MM.1S (cell line): Measurements from ENCODE around the gene LCTL.

ENCODE experiments used
- DNase-seq: peaks from one replicate; pipeline ENCODE4 v3.0.0-alpha.2; 2015
- H2AFZ ChIP-seq: fragments of 300-600 bp; sonication (generic); 2 replicates; pipeline ENCODE4 v1.6.0; 2016; ENCODE audit warnings: antibody characterized with exemption, low read length
- H3F3A ChIP-seq: fragments of 300-600 bp; sonication (generic); 2 replicates; pipeline ENCODE4 v1.6.1; 2016; ENCODE audit warnings: mild to moderate bottlenecking, antibody characterized with exemption, low read length, moderate library complexity, mixed read lengths; ENCODE audit not compliant: insufficient read depth
- H3K27ac ChIP-seq: fragments of 300-600 bp; sonication (generic); 2 replicates; pipeline ENCODE4 v1.5.1; 2016; ENCODE audit warnings: mild to moderate bottlenecking, low read length
- H3K27me3 ChIP-seq: fragments of 300-600 bp; sonication (generic); replicated peaks from 2 replicates; pipeline ENCODE4 v1.6.0; 2016; ENCODE audit warnings: low read length; ENCODE audit not compliant: insufficient read depth
- H3K36me3 ChIP-seq: fragments of 300-600 bp; sonication (generic); replicated peaks from 2 replicates; pipeline ENCODE4 v1.6.1; 2016; ENCODE audit warnings: mild to moderate bottlenecking, low read length, mixed read lengths; ENCODE audit not compliant: insufficient read depth
- H3K4me1 ChIP-seq: fragments of 300-600 bp; sonication (generic); 2 replicates; pipeline ENCODE4 v1.6.1; 2016; ENCODE audit warnings: low read length, mixed read lengths
- H3K4me2 ChIP-seq: fragments of 300-600 bp; sonication (generic); 2 replicates; pipeline ENCODE4 v1.6.0; 2016; ENCODE audit warnings: low read depth, low read length
- H3K4me3 ChIP-seq: fragments of 300-600 bp; sonication (generic); 2 replicates; pipeline ENCODE4 v1.5.1; 2016; ENCODE audit warnings: low read length, mixed read lengths
- H3K79me2 ChIP-seq: fragments of 300-600 bp; sonication (generic); 2 replicates; pipeline ENCODE4 v1.6.1; 2016; ENCODE audit warnings: mixed run types, low read length, mixed read lengths
- H3K9ac ChIP-seq: fragments of 300-600 bp; sonication (generic); 2 replicates; pipeline ENCODE4 v1.6.1; 2016; ENCODE audit warnings: low read length, mixed read lengths
- H3K9me2 ChIP-seq: fragments of 300-600 bp; sonication (generic); replicated peaks from 2 replicates; pipeline ENCODE4 v1.6.1; 2016; ENCODE audit warnings: mild to moderate bottlenecking, low read length, mixed read lengths; ENCODE audit not compliant: insufficient read depth
- H3K9me3 ChIP-seq: fragments of 300-600 bp; sonication (generic); replicated peaks from 2 replicates; pipeline ENCODE4 v1.6.1; 2016; ENCODE audit warnings: mild to moderate bottlenecking, low read length, mixed read lengths; ENCODE audit not compliant: insufficient read depth
- H4K20me1 ChIP-seq: fragments of 300-600 bp; sonication (generic); 2 replicates; pipeline ENCODE4 v1.6.1; 2016; ENCODE audit warnings: mild to moderate bottlenecking, low read length, moderate library complexity, mixed read lengths; ENCODE audit not compliant: insufficient read depth
- CTCF ChIP-seq: fragments of 300-600 bp; sonication (generic); IDR thresholded peaks from 2 replicates; pipeline ENCODE4 v1.5.1; 2016; ENCODE audit warnings: antibody characterized with exemption, low read length, mixed read lengths
- EZH2 ChIP-seq: fragments of 300-600 bp; sonication (generic); optimal IDR thresholded peaks from 2 replicates; pipeline ENCODE3; 2017; ENCODE audit warnings: low read depth, mild to moderate bottlenecking, antibody characterized with exemption, low read length, mixed read lengths
- EZH2phosphoT487 ChIP-seq: fragments of 300-600 bp; sonication (generic); IDR thresholded peaks from 2 replicates; pipeline ENCODE4 v1.6.1; 2018; ENCODE audit warnings: antibody characterized with exemption, low read length

The LCTL gene

GRCh38 chr15:66535056-66535455 is 30.7 kb downstream of the LCTL start:
- DNase-seq, result no peak
- peaks cover 2% of the 10 kb centered on the region; the same call in 1 of the 2 replicates for H3K36me3 ChIP-seq
- H2AFZ ChIP-seq, result no peak overlapping the region
- H3K9me3 ChIP-seq, result no peaks in the 10 kb centered on the region
- H3K27ac ChIP-seq, result no peak overlapping the region
- H3K79me2 ChIP-seq, result no peaks in the 10 kb centered on the region
- no peaks in the 10 kb centered on the region for H3K4me1 ChIP-seq
- TF ChIP-seq CTCF, result no peak
- TF ChIP-seq EZH2phosphoT487, result no peak
- TF ChIP-seq EZH2, result no peak
- no peak overlapping the region for H3K4me3 ChIP-seq
- no peaks in the 10 kb centered on the region for H4K20me1 ChIP-seq
- no peaks in the 10 kb centered on the region for H3K9me2 ChIP-seq
- H3K4me2 ChIP-seq, result no peak overlapping the region
- no peak overlapping the region for H3K9ac ChIP-seq
- H3K27me3 ChIP-seq, result no peaks in the 10 kb centered on the region
- no peaks in the 10 kb centered on the region for H3F3A ChIP-seq

DNA sequence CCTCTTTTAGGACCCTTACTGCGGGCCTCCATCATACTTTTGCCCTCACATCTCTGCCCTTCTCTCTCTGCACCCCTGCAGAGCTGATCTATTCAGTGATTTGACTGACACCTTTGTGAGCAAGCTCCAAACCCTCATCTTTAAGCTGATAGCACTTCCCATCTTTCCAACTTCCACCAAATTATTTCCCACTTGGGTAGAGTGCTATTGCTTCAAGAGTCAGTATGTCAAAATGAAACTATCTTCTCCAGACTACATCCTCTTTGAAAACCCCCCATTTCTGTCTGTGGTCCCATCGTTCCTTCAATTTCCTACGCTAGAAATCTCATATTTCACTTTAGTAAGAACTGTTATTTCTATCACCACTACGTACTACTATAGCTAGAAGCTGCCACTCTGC is 41.0 kb downstream of the LCTL start:
- Histone ChIP-seq H3K9ac (no peak overlapping the region), H2AFZ (no peak overlapping the region), H3K9me3 (no peaks in the 10 kb centered on the region), H3K36me3 (no peaks in the 10 kb centered on the region; the same call in 1 of the 2 replicates), H3F3A (no peaks in the 10 kb centered on the region), H3K4me3 (no peak overlapping the region), H3K27ac (no peak overlapping the region), H4K20me1 (no peaks in the 10 kb centered on the region), H3K4me2 (no peak overlapping the region), H3K79me2 (no peaks in the 10 kb centered on the region), H3K4me1 (no peaks in the 10 kb centered on the region), H3K27me3 (no peaks in the 10 kb centered on the region), H3K9me2 (no peaks in the 10 kb centered on the region)
- DNase-seq, result no peak
- TF ChIP-seq CTCF, result no peak
- no peak for TF ChIP-seq EZH2
- no peak for TF ChIP-seq EZH2phosphoT487

DNA sequence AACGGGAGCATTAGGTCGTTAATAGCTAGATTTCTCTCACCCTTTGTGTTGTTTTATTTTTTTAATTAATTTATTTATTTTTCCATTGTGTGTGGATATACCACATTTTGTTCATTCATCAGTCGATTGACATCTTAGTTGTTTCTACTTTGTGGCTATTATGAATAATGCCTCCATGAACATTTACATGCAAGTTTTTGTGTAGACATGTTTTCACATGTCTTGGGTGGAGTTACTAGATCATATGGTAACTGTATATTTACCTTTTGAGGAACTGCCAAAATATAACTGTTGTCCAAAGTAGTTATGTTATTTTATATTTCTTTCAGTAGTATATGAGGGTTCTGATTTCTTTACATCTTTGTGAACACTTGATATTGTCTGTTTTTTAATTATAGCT is 41.9 kb downstream of the LCTL start:
- Histone ChIP-seq H3K4me2 (no peak overlapping the region), H3K9me2 (no peaks in the 10 kb centered on the region), H3K4me1 (no peaks in the 10 kb centered on the region), H3K9me3 (no peaks in the 10 kb centered on the region), H2AFZ (no peak overlapping the region), H3K36me3 (no peaks in the 10 kb centered on the region; the same call in 1 of the 2 replicates), H3F3A (no peaks in the 10 kb centered on the region), H3K9ac (no peak overlapping the region), H3K79me2 (no peaks in the 10 kb centered on the region), H3K27me3 (no peaks in the 10 kb centered on the region), H3K4me3 (no peak overlapping the region), H4K20me1 (no peaks in the 10 kb centered on the region), H3K27ac (no peak overlapping the region)
- no peak for TF ChIP-seq EZH2phosphoT487
- no peak for TF ChIP-seq CTCF
- no peak for DNase-seq
